Measurements from ENCODE around the gene THRAP3.

- TF ChIP-seq POLR2A (IDR thresholded peaks at IDR 0.05; ENCODE audit: low read depth, low read length): no peak
- TF ChIP-seq POLR2AphosphoS5 (IDR thresholded peaks at IDR 0.05; ENCODE audit: low read depth, low read length): no peak
Observed at GRCh38 chr1:36344395-36344680, 120.1 kb downstream of the THRAP3 start.

All from GM12891 (cell line).